Panc1 (cell line): ENCODE data around the gene MECR.

ENCODE experiments used
- POLR2AphosphoS5 ChIP-seq: IDR thresholded peaks from 2 replicates; pipeline ENCODE4 v1.6.1; 2012; ENCODE audit warnings: mild to moderate bottlenecking, low read depth, low read length, moderate library complexity
- SIN3A ChIP-seq: IDR thresholded peaks from 2 replicates; pipeline ENCODE4 v1.6.1; 2012; ENCODE audit warnings: low read depth, mild to moderate bottlenecking, low read length, moderate library complexity, borderline replicate concordance; ENCODE audit not compliant: insufficient read depth
- TF ChIP-seq, protein P1 (sequence below): fragments of 450-650 bp; IDR thresholded peaks from 2 replicates; pipeline ENCODE4 v1.5.1; 2017; ENCODE audit warnings: mild to moderate bottlenecking
- TF ChIP-seq, protein P2 (sequence below), 2 experiments: IDR thresholded peaks; 2 replicates each; pipeline ENCODE4 v1.6.1; 2011 to 2012; ENCODE audit warnings: low read depth in 2 of 2, control low read depth in 1 of 2, low read length in 1 of 2, mild to moderate bottlenecking in 1 of 2, moderate library complexity in 1 of 2; ENCODE audit not compliant: insufficient read depth in 1 of 2

DNA sequence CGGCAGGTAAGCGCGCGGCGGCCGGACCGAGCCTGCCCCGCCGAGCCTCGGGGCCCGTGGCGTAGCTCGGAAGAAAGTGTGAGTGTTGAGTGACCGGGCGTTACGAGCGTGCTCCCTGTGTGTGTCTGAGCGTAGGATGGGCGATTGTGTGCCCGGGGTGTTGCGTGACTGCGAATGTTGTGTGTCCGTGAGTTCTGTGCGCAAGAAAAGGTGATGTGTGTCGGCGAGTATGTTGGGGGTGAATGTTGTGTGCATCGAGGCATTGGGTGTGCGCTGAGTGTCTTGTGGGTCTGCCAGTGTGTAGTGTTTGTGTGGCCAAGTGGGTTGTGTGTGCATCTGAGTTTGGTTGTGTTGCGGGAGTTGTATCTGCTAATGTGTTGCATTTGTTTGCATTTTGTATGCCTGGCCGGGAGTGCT lies 6.0 kb upstream of the MECR start:
- TF ChIP-seq, protein P1, sequence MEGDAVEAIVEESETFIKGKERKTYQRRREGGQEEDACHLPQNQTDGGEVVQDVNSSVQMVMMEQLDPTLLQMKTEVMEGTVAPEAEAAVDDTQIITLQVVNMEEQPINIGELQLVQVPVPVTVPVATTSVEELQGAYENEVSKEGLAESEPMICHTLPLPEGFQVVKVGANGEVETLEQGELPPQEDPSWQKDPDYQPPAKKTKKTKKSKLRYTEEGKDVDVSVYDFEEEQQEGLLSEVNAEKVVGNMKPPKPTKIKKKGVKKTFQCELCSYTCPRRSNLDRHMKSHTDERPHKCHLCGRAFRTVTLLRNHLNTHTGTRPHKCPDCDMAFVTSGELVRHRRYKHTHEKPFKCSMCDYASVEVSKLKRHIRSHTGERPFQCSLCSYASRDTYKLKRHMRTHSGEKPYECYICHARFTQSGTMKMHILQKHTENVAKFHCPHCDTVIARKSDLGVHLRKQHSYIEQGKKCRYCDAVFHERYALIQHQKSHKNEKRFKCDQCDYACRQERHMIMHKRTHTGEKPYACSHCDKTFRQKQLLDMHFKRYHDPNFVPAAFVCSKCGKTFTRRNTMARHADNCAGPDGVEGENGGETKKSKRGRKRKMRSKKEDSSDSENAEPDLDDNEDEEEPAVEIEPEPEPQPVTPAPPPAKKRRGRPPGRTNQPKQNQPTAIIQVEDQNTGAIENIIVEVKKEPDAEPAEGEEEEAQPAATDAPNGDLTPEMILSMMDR, result no peak
- TF ChIP-seq, protein P2, sequence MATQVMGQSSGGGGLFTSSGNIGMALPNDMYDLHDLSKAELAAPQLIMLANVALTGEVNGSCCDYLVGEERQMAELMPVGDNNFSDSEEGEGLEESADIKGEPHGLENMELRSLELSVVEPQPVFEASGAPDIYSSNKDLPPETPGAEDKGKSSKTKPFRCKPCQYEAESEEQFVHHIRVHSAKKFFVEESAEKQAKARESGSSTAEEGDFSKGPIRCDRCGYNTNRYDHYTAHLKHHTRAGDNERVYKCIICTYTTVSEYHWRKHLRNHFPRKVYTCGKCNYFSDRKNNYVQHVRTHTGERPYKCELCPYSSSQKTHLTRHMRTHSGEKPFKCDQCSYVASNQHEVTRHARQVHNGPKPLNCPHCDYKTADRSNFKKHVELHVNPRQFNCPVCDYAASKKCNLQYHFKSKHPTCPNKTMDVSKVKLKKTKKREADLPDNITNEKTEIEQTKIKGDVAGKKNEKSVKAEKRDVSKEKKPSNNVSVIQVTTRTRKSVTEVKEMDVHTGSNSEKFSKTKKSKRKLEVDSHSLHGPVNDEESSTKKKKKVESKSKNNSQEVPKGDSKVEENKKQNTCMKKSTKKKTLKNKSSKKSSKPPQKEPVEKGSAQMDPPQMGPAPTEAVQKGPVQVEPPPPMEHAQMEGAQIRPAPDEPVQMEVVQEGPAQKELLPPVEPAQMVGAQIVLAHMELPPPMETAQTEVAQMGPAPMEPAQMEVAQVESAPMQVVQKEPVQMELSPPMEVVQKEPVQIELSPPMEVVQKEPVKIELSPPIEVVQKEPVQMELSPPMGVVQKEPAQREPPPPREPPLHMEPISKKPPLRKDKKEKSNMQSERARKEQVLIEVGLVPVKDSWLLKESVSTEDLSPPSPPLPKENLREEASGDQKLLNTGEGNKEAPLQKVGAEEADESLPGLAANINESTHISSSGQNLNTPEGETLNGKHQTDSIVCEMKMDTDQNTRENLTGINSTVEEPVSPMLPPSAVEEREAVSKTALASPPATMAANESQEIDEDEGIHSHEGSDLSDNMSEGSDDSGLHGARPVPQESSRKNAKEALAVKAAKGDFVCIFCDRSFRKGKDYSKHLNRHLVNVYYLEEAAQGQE (IDR thresholded peaks at IDR 0.05; ENCODE audit: insufficient read depth in 1 of 2, low read depth in 2 of 2, low read length in 1 of 2), result no peak
- TF ChIP-seq SIN3A (no peak), POLR2AphosphoS5 (no peak)
